HepG2 (cell line): ENCODE data around the gene NEK5. TPM values are rescaled to one million over a fixed set of nuclear protein-coding genes. Genes with fewer than 3 reads are reported as not detected.
A peak's percentile ranks its signal among the peaks of the same experiment; 100 is the strongest.

Source experiments
- ATF7 ChIP-seq, 2 experiments: fragments of 450-650 bp in 1 of 2; sonication (generic) in 1 of 2; formaldehyde crosslinking in 1 of 2; IDR thresholded peaks; 2 replicates each; pipeline versions ENCODE4 v1.4.0 to v1.6.1; 2016 to 2020; ENCODE audit warnings: antibody characterized with exemption in 1 of 2, mild to moderate bottlenecking in 1 of 2, missing genetic modification reagents in 1 of 2
- MAZ ChIP-seq, 2 experiments: sonication (generic) in 1 of 2; formaldehyde crosslinking in 1 of 2; IDR thresholded peaks; 2 replicates each; pipeline versions ENCODE4 v1.5.0 to v1.6.1; 2012 to 2020; ENCODE audit warnings: low read depth in 2 of 2, mild to moderate bottlenecking in 2 of 2, borderline replicate concordance in 1 of 2, improper control_type of control experiment in 1 of 2, low read length in 1 of 2, missing genetic modification reagents in 1 of 2, moderate library complexity in 1 of 2
- PITX1 ChIP-seq: sonication (generic); formaldehyde crosslinking; IDR thresholded peaks from 2 replicates; pipeline ENCODE4 v1.5.1; 2020; ENCODE audit warnings: mild to moderate bottlenecking, missing genetic modification reagents
- SNRNP70 ChIP-seq: fragments of 200-400 bp; formaldehyde crosslinking; IDR thresholded peaks from 2 replicates; pipeline ENCODE4 v1.6.1; 2017; ENCODE audit warnings: mild to moderate bottlenecking, low read depth, low read length, moderate library complexity
- SPEN ChIP-seq: sonication (generic); formaldehyde crosslinking; IDR thresholded peaks from 2 replicates; pipeline ENCODE4 v1.5.1; 2020; ENCODE audit warnings: low read depth, mild to moderate bottlenecking, missing genetic modification reagents
- TBX2 ChIP-seq: sonication (generic); formaldehyde crosslinking; IDR thresholded peaks from 2 replicates; pipeline ENCODE4 v1.5.0; 2020; ENCODE audit warnings: missing genetic modification reagents, mild to moderate bottlenecking, borderline replicate concordance
- ZMAT3 ChIP-seq: sonication (generic); formaldehyde crosslinking; conservative IDR thresholded peaks from 2 replicates; pipeline ENCODE4 v1.7.0; 2021; ENCODE audit warnings: missing genetic modification reagents
- ZNF142 ChIP-seq: sonication (generic); formaldehyde crosslinking; IDR thresholded peaks from 2 replicates; pipeline ENCODE4 v1.4.0; 2020; ENCODE audit warnings: missing genetic modification reagents
- ZNF180 ChIP-seq: sonication (generic); formaldehyde crosslinking; IDR thresholded peaks from 2 replicates; pipeline ENCODE4 v1.4.0; 2020; ENCODE audit warnings: low read depth, missing genetic modification reagents, borderline replicate concordance
- ZNF263 ChIP-seq: sonication (generic); formaldehyde crosslinking; IDR thresholded peaks from 2 replicates; pipeline ENCODE4 v1.4.0; 2020; ENCODE audit warnings: missing genetic modification reagents
- ZNF335 ChIP-seq: sonication (generic); formaldehyde crosslinking; IDR thresholded peaks from 2 replicates; pipeline ENCODE4 v1.4.0; 2020; ENCODE audit warnings: missing genetic modification reagents
- ZNF549 ChIP-seq: sonication (generic); formaldehyde crosslinking; IDR thresholded peaks from 2 replicates; pipeline ENCODE4 v1.5.0; 2020; ENCODE audit warnings: missing genetic modification reagents
- ZNF652 ChIP-seq: IDR thresholded peaks from 2 replicates; pipeline ENCODE4 v1.6.1; 2016; ENCODE audit warnings: low read depth, borderline replicate concordance
- ZSCAN22 ChIP-seq: sonication (generic); formaldehyde crosslinking; IDR thresholded peaks from 2 replicates; pipeline ENCODE4 v1.4.0; 2020; ENCODE audit warnings: mild to moderate bottlenecking, missing genetic modification reagents
- polyA plus RNA-seq, 8 experiments: library from polyadenylated mRNA; depleted of rRNA in 3 of 8; stranded (reverse) in 7 of 8; unstranded in 1 of 8; fragments of >200 nt; fragmentation: Illumina TruSeq in 4 of 8; extraction: Trizol in 4 of 8; gene quantifications; 2 replicates each; pipeline versions ENCODE4 v1.2.1 to v1.2.3, GENCODE V29; 2011 to 2016; ENCODE audit warnings: low read depth in 4 of 8, missing spikeins in 1 of 8, mixed read lengths in 1 of 8; ENCODE audit not compliant: insufficient read depth in 1 of 8
- total RNA-seq, 5 experiments: library from RNA; depleted of rRNA; stranded (reverse); fragments of >200 nt; fragmentation: Illumina TruSeq; extraction: Trizol; gene quantifications; 2 replicates each; pipeline ENCODE4 v1.2.3, GENCODE V29; 2016; ENCODE audit warnings: low read depth in 1 of 5
- TF ChIP-seq, protein P1 (sequence below): sonication (generic); formaldehyde crosslinking; IDR thresholded peaks from 2 replicates; pipeline ENCODE4 v1.4.0; 2020; ENCODE audit warnings: missing genetic modification reagents
- TF ChIP-seq, protein P2 (sequence below): sonication (generic); formaldehyde crosslinking; IDR thresholded peaks from 2 replicates; pipeline ENCODE4 v1.4.0; 2020; ENCODE audit warnings: missing genetic modification reagents, mild to moderate bottlenecking, borderline replicate concordance
- TF ChIP-seq, protein P3 (sequence below): sonication (generic); formaldehyde crosslinking; IDR thresholded peaks from 2 replicates; pipeline ENCODE4 v1.4.0; 2020; ENCODE audit warnings: missing genetic modification reagents

Gene NEK5
- total and polyA plus RNA-seq, 2 of the 13 experiments (the other 11 are each of a cell fraction or from before 2014, with no cell fraction given) = 0.12 to 0.22 TPM

- TF ChIP-seq ZNF142 (CRISPR knock-in tag) (no peak), ZMAT3 (CRISPR knock-in tag) (0 out of 2 replicates have a peak, but pooled peaks have one; percentile 27), ATF7 (IDR thresholded peaks at IDR 0.05) (peak; percentile 80), ATF7 (CRISPR knock-in tag; IDR thresholded peaks at IDR 0.05) (peak; percentile 40; the same call in 1 of the 2 replicates), SNRNP70 (no peak), MAZ (IDR thresholded peaks at IDR 0.05; ENCODE audit: borderline replicate concordance, low read depth, low read length) (no peak), MAZ (CRISPR knock-in tag; IDR thresholded peaks at IDR 0.05; ENCODE audit: low read depth) (no peak), SPEN (CRISPR knock-in tag) (peak; percentile 71; the same call in 1 of the 2 replicates), ZSCAN22 (CRISPR knock-in tag) (no peak), ZNF180 (CRISPR knock-in tag) (no peak), TBX2 (CRISPR knock-in tag) (peak; percentile 90; the same call in 1 of the 2 replicates), ZNF335 (CRISPR knock-in tag) (no peak), ZNF263 (CRISPR knock-in tag) (no peak; the same call in 1 of the 2 replicates), ZNF652 (CRISPR knock-in tag) (0 out of 2 replicates have a peak, but pooled peaks have one; percentile 12), PITX1 (peak; percentile 91), ZNF549 (CRISPR knock-in tag) (no peak)
- TF ChIP-seq, protein P1, sequence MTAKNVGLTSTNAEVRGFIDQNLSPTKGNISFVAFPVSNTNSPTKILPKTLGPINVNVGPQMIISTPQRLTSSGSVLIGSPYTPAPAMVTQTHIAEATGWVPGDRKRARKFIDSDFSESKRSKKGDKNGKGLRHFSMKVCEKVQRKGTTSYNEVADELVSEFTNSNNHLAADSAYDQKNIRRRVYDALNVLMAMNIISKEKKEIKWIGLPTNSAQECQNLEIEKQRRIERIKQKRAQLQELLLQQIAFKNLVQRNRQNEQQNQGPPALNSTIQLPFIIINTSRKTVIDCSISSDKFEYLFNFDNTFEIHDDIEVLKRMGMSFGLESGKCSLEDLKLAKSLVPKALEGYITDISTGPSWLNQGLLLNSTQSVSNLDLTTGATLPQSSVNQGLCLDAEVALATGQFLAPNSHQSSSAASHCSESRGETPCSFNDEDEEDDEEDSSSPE (CRISPR knock-in tag) = peak; percentile 37; the same call in 1 of the 2 replicates
- TF ChIP-seq, protein P2, sequence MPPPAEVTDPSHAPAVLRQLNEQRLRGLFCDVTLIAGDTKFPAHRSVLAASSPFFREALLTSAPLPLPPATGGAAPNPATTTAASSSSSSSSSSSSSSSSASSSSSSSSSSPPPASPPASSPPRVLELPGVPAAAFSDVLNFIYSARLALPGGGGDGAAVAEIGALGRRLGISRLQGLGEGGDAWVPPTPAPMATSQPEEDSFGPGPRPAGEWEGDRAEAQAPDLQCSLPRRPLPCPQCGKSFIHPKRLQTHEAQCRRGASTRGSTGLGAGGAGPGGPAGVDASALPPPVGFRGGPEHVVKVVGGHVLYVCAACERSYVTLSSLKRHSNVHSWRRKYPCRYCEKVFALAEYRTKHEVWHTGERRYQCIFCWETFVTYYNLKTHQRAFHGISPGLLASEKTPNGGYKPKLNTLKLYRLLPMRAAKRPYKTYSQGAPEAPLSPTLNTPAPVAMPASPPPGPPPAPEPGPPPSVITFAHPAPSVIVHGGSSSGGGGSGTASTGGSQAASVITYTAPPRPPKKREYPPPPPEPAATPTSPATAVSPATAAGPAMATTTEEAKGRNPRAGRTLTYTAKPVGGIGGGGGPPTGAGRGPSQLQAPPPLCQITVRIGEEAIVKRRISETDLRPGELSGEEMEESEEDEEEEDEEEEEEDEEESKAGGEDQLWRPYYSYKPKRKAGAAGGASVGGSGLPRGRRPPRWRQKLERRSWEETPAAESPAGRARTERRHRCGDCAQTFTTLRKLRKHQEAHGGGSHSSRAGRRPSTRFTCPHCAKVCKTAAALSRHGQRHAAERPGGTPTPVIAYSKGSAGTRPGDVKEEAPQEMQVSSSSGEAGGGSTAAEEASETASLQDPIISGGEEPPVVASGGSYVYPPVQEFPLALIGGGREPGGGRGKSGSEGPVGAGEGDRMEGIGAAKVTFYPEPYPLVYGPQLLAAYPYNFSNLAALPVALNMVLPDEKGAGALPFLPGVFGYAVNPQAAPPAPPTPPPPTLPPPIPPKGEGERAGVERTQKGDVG = no peak
- TF ChIP-seq, protein P3, sequence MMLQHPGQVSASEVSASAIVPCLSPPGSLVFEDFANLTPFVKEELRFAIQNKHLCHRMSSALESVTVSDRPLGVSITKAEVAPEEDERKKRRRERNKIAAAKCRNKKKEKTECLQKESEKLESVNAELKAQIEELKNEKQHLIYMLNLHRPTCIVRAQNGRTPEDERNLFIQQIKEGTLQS = peak; percentile 91
Measured at GRCh38 chr13:52025475-52026245, 103.2 kb downstream of the NEK5 start (continued).
